ENCODE measurements around the gene ARHGAP33. TPM values are rescaled to one million over a fixed set of nuclear protein-coding genes. Genes with fewer than 3 reads are reported as not detected.

The ARHGAP33 gene
- total and polyA plus RNA-seq, 2 of the 8 experiments (the other 6 are each of a cell fraction or from before 2014, with no cell fraction given) = 6.5 to 25.2 TPM

GRCh38 chr19:35744430-35745327 lies 30.7 kb upstream of the ARHGAP33 start:
- peak overlapping the region; percentile 59 to 84 for H3K4me2 ChIP-seq (ENCODE audit: insufficient read depth in 1 of 2, low read depth in 2 of 2, low read length in 2 of 2)
- ChIA-PET CTCF (ENCODE audit: partially characterized antibody) (interaction anchor here (0.6 to 2.3 kb wide), 16 partner anchors 9 to 1454 kb away, joined by 3 to 9 read pairs (median 4); partner anchors contain the start of gene HSPB6), POLR2A (ENCODE audit: partially characterized antibody) (interaction anchor here (0.6 to 2.7 kb wide), 22 partner anchors 8 to 571 kb away, joined by 3 to 23 read pairs (median 4); partner anchors contain the start of genes ALKBH6, ARHGAP33, HSPB6 and KIRREL2)
- 0 out of 2 replicates have a peak overlapping the region, but pooled peaks have one; percentile 12 for H2BK12ac ChIP-seq (ENCODE audit: low read depth, low read length)
- H3K79me1 ChIP-seq (ENCODE audit: low read depth, low read length) = no peaks in the 10 kb centered on the region; the same call in none of the 2 replicates
- H3K4me1 ChIP-seq (replicated peaks in 1 of 4; ENCODE audit: control insufficient read depth in 3 of 4, insufficient read depth in 4 of 4, low read length in 3 of 4) = peaks cover 0 to 4% (median 2%) of the 10 kb centered on the region in 4 experiments; a peak in 4 of 7 replicates
- H3K14ac ChIP-seq (ENCODE audit: insufficient read length) = no peak overlapping the region
- H2AFZ ChIP-seq (ENCODE audit: low read length) = peak overlapping the region; percentile 96
- peaks cover 0 to 2% (median 0%) of the 10 kb centered on the region in 4 experiments; a peak in 1 of 8 replicates for H3K36me3 ChIP-seq (ENCODE audit: control insufficient read depth in 2 of 4, insufficient read depth in 4 of 4, low read length in 3 of 4)
- H3K27ac ChIP-seq (ENCODE audit: low read depth, low read length) = peak overlapping the region; percentile 91
- peak overlapping the region; percentile 2 for H3K56ac ChIP-seq (replicated peaks; ENCODE audit: insufficient read length, low read depth, low read length)
- peak overlapping the region; percentile 13 for H3K4ac ChIP-seq (replicated peaks; ENCODE audit: insufficient read length, low read depth, low read length)
- H4K8ac ChIP-seq (ENCODE audit: extremely low read depth, insufficient read depth, low read length) = peak overlapping the region; percentile 82
- 11% methylated on average over 41 of the region's 41 CpGs; no CpG with 5 or more reads in 1 of the 2 experiments for WGBS, 2 experiments (ENCODE audit: extremely low coverage in 1 of 2, insufficient coverage in 1 of 2, insufficient read length in 1 of 2, insufficient replicate concordance in 2 of 2, low coverage in 1 of 2, low lambda C conversion rate in 2 of 2, missing lambda C conversion rate in 1 of 2)
- H3K23ac ChIP-seq (ENCODE audit: insufficient read length) = no peak overlapping the region
- peak overlapping the region; percentile 4 for H4K5ac ChIP-seq (ENCODE audit: insufficient read length, low read depth, low read length)
- H3K18ac ChIP-seq (ENCODE audit: extremely low read depth, low read length) = peak overlapping the region; percentile 34
- peak overlapping the region; percentile 72; the same call in 1 of the 2 replicates for H2BK15ac ChIP-seq (ENCODE audit: low read length)
- peaks cover 0 to 7% of the 10 kb centered on the region in 2 experiments; a peak in 1 of 4 replicates for H3K79me2 ChIP-seq (ENCODE audit: control insufficient read depth in 1 of 2, insufficient read depth in 2 of 2, low read length in 2 of 2)
- H3K23me2 ChIP-seq (ENCODE audit: low read depth, low read length) = peaks cover 21% of the 10 kb centered on the region
- H2BK5ac ChIP-seq (ENCODE audit: low read depth, low read length) = peak overlapping the region; percentile 88; the same call in 1 of the 2 replicates
- H4K20me1 ChIP-seq (replicated peaks in 1 of 2; ENCODE audit: control insufficient read depth in 1 of 2, insufficient read depth in 2 of 2, low read length in 2 of 2) = peaks cover 0 to 2% of the 10 kb centered on the region in 2 experiments
- H2BK120ac ChIP-seq (replicated peaks; ENCODE audit: low read depth, low read length) = no peak overlapping the region
- peak overlapping the region; percentile 65 to 95 (median 76) for H3K4me3 ChIP-seq (ENCODE audit: extremely low read depth in 1 of 4, insufficient read depth in 2 of 4, low read depth in 3 of 4, low read length in 4 of 4)
- H4K91ac ChIP-seq (replicated peaks; ENCODE audit: insufficient read length, low read length) = no peak overlapping the region
- no peaks in the 10 kb centered on the region for H3K9me3 ChIP-seq (ENCODE audit: insufficient read depth in 2 of 2, low read depth in 1 of 2, low read length in 1 of 2)
- H3K9ac ChIP-seq (replicated peaks in 1 of 4; ENCODE audit: extremely low read depth in 1 of 4, low read depth in 3 of 4, low read length in 3 of 4) = peak overlapping the region in 3 of 4 experiments; percentile 67 to 79 (median 76); a peak in 6 of 7 replicates
- no peak overlapping the region for H2AK5ac ChIP-seq (ENCODE audit: low read depth, low read length)
- FAIRE-seq (no peak), DNase-seq (ENCODE audit: low read depth in 1 of 2, low spot score in 2 of 2) (peak; percentile 81 to 93)
- H2BK20ac ChIP-seq (ENCODE audit: low read length) = no peak overlapping the region
- H3K27me3 ChIP-seq (replicated peaks in 1 of 4; ENCODE audit: control insufficient read depth in 3 of 4, extremely low read depth in 1 of 4, insufficient read depth in 3 of 4, low read length in 3 of 4) = no peaks in the 10 kb centered on the region
- TF ChIP-seq NANOG (IDR thresholded peaks at IDR 0.05; ENCODE audit: insufficient read depth, low read depth, low read length, poor library complexity, severe bottlenecking) (no peak), SP1 (IDR thresholded peaks at IDR 0.05; ENCODE audit: low read depth, low read length) (peak; percentile 34; the same call in 1 of the 2 replicates), YY1 (IDR thresholded peaks at IDR 0.05; ENCODE audit: low read depth, low read length) (no peak), TAF1 (IDR thresholded peaks at IDR 0.05; ENCODE audit: low read depth, low read length) (peak; percentile 81), PHF8 (conservative IDR thresholded peaks at IDR 0.05; ENCODE audit: low read depth, low read length) (peak; percentile 61), EZH2 (IDR thresholded peaks at IDR 0.05; ENCODE audit: low read depth, low read length, severe bottlenecking) (no peak), RFX5 (IDR thresholded peaks at IDR 0.05; ENCODE audit: borderline replicate concordance, low read depth, low read length) (no peak), E2F6 (IDR thresholded peaks at IDR 0.05) (peak; percentile 77)
- TF ChIP-seq, protein P1, sequence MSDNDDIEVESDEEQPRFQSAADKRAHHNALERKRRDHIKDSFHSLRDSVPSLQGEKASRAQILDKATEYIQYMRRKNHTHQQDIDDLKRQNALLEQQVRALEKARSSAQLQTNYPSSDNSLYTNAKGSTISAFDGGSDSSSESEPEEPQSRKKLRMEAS (IDR thresholded peaks at IDR 0.05) = peak; percentile 67
